A673 (cell line): ENCODE data around the gene IMMP2L.

Source experiments
- EZH2 ChIP-seq: fragments of 200-600 bp; sonication (generic); IDR thresholded peaks from 2 replicates; pipeline ENCODE4 v1.6.1; 2017; ENCODE audit warnings: borderline replicate concordance, low read depth, mild to moderate bottlenecking, mixed read lengths, antibody characterized with exemption, low read length; ENCODE audit not compliant: poor library complexity, severe bottlenecking
- TF ChIP-seq, protein P1 (sequence below): fragments of 300-800, 200-600 bp; sonication (generic); conservative IDR thresholded peaks from 2 replicates; pipeline ENCODE4 v1.5.1; 2017; ENCODE audit warnings: low read depth, mild to moderate bottlenecking, antibody characterized with exemption, low read length, moderate library complexity, mixed read lengths

DNA sequence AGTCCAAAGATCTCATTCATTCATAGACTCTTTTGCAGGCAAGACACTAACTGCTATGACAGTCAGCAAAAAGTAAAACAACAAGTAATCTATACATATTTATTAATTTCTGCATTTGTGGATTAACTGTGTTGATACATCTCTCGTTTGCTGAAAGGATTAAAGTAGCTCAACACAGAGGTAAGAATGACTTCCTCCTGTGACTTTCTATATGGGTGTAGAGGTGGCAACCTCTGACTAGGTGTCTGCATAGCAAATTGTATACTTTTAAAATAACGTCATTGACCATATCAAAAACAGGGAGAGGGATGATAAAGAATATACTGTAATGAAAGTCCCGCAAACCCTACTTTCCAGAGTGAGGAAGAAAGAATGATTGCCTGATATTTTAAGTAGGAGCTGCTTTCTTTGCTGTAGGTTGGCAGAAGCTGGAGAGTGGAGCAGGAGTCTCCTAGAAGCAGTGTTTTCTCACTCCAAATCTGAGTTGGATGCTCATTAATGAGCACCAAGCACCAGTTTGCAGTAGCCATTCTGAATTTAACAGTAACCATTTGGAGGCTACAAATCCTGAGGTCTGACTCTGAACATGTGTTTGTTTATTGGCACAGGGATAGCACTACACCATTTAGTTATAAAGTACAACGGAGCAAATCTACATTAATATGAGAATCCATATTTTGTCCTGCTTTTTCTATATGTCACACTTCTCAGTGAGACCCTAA is 480.6 kb downstream of the IMMP2L start:
- no peak for TF ChIP-seq EZH2
- TF ChIP-seq, protein P1, sequence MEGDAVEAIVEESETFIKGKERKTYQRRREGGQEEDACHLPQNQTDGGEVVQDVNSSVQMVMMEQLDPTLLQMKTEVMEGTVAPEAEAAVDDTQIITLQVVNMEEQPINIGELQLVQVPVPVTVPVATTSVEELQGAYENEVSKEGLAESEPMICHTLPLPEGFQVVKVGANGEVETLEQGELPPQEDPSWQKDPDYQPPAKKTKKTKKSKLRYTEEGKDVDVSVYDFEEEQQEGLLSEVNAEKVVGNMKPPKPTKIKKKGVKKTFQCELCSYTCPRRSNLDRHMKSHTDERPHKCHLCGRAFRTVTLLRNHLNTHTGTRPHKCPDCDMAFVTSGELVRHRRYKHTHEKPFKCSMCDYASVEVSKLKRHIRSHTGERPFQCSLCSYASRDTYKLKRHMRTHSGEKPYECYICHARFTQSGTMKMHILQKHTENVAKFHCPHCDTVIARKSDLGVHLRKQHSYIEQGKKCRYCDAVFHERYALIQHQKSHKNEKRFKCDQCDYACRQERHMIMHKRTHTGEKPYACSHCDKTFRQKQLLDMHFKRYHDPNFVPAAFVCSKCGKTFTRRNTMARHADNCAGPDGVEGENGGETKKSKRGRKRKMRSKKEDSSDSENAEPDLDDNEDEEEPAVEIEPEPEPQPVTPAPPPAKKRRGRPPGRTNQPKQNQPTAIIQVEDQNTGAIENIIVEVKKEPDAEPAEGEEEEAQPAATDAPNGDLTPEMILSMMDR, result no peak
